SK-N-SH treated with all-trans-retinoic acid at 6 μM for 48 hours (cell line): ENCODE measurements around the gene ZNF462.

Experiments
- ATAC-seq: fragments of 200-7000 bp; cut with Tn5 transposase; 3 replicates; pipeline ENCODE4 v1.9.1; 2020; ENCODE audit warnings: mild to moderate bottlenecking, moderate library complexity
- ARNTL ChIP-seq: fragments of 450-650 bp; formaldehyde crosslinking; IDR thresholded peaks from 2 replicates; pipeline ENCODE4 v1.5.0; 2020; ENCODE audit warnings: low read depth, mild to moderate bottlenecking, moderate library complexity, borderline replicate concordance
- BACH2 ChIP-seq: fragments of 250-450 bp; sonication (Bioruptor Pico); IDR thresholded peaks from 2 replicates; pipeline ENCODE4 v1.9.0; 2021; ENCODE audit warnings: mild to moderate bottlenecking, borderline replicate concordance
- CREB5 ChIP-seq: fragments of 250-450 bp; sonication (Bioruptor Pico); IDR thresholded peaks from 2 replicates; pipeline ENCODE4 v1.5.1; 2020; ENCODE audit warnings: low read depth, mild to moderate bottlenecking, moderate library complexity
- CSDC2 ChIP-seq: fragments of 250-450 bp; sonication (Bioruptor Pico); IDR thresholded peaks from 2 replicates; pipeline ENCODE4 v1.5.0; 2020; ENCODE audit warnings: mild to moderate bottlenecking, moderate library complexity
- CSRNP3 ChIP-seq: fragments of 250-450 bp; sonication (Bioruptor Pico); IDR thresholded peaks from 2 replicates; pipeline ENCODE4 v1.5.1; 2021; ENCODE audit warnings: mild to moderate bottlenecking, moderate library complexity
- ESRRG ChIP-seq: fragments of 250-450 bp; sonication (Bioruptor Pico); IDR thresholded peaks from 2 replicates; pipeline ENCODE4 v1.6.1; 2021; ENCODE audit warnings: mild to moderate bottlenecking
- GLIS3 ChIP-seq: fragments of 250-450 bp; sonication (Bioruptor Pico); IDR thresholded peaks from 2 replicates; pipeline ENCODE4 v1.5.0; 2020; ENCODE audit warnings: mild to moderate bottlenecking, moderate library complexity
- ISL1 ChIP-seq: fragments of 250-450 bp; sonication (Bioruptor Pico); IDR thresholded peaks from 2 replicates; pipeline ENCODE4 v2.1.2; 2022; ENCODE audit warnings: mild to moderate bottlenecking, moderate library complexity
- OSR1 ChIP-seq: fragments of 250-450 bp; sonication (Bioruptor Pico); IDR thresholded peaks from 2 replicates; pipeline ENCODE4 v1.8.0; 2022; ENCODE audit warnings: moderate library complexity, mild to moderate bottlenecking, inconsistent platforms
- POU6F1 ChIP-seq: fragments of 250-450 bp; sonication (Bioruptor Pico); IDR thresholded peaks from 2 replicates; pipeline ENCODE4 v1.8.0; 2021; ENCODE audit warnings: low read depth, mild to moderate bottlenecking, moderate library complexity, borderline replicate concordance
- PPARA ChIP-seq: fragments of 250-450 bp; sonication (Bioruptor Pico); IDR thresholded peaks from 2 replicates; pipeline ENCODE4 v1.5.0; 2020; ENCODE audit warnings: mild to moderate bottlenecking, borderline replicate concordance
- RARB ChIP-seq: fragments of 250-450 bp; sonication (Bioruptor Pico); IDR thresholded peaks from 2 replicates; pipeline ENCODE4 v1.8.0; 2021; ENCODE audit warnings: mild to moderate bottlenecking, moderate library complexity
- SNAI2 ChIP-seq: fragments of 250-450 bp; sonication (Bioruptor Pico); IDR thresholded peaks from 2 replicates; pipeline ENCODE4 v1.5.0; 2020; ENCODE audit warnings: mild to moderate bottlenecking, moderate library complexity
- TCF4 ChIP-seq: fragments of 250-450 bp; sonication (Bioruptor Pico); IDR thresholded peaks from 2 replicates; pipeline ENCODE4 v1.8.0; 2021; ENCODE audit warnings: mild to moderate bottlenecking, moderate library complexity, borderline replicate concordance
- TOX ChIP-seq: fragments of 250-450 bp; sonication (Bioruptor Pico); IDR thresholded peaks from 2 replicates; pipeline ENCODE4 v1.8.0; 2021; ENCODE audit warnings: mild to moderate bottlenecking, moderate library complexity, borderline replicate concordance
- ZC3H10 ChIP-seq: fragments of 250-450 bp; sonication (Bioruptor Pico); IDR thresholded peaks from 2 replicates; pipeline ENCODE4 v1.5.1; 2021; ENCODE audit warnings: mild to moderate bottlenecking, moderate library complexity
- ZFP3 ChIP-seq: fragments of 250-450 bp; sonication (Bioruptor Pico); IDR thresholded peaks from 2 replicates; pipeline ENCODE4 v1.5.0; 2020; ENCODE audit warnings: mild to moderate bottlenecking, moderate library complexity
- ZNF565 ChIP-seq: fragments of 450-650 bp; formaldehyde crosslinking; conservative IDR thresholded peaks from 2 replicates; pipeline ENCODE4 v1.5.0; 2020; ENCODE audit warnings: low read depth, mild to moderate bottlenecking, moderate library complexity
- ZNF70 ChIP-seq: fragments of 450-650 bp; formaldehyde crosslinking; IDR thresholded peaks from 2 replicates; pipeline ENCODE4 v1.5.0; 2020; ENCODE audit warnings: mild to moderate bottlenecking, moderate library complexity
- ZNF8 ChIP-seq: fragments of 450-650 bp; formaldehyde crosslinking; IDR thresholded peaks from 2 replicates; pipeline ENCODE4 v1.5.0; 2020; ENCODE audit warnings: mild to moderate bottlenecking, moderate library complexity
- TF ChIP-seq, protein P1 (sequence below): fragments of 250-450 bp; sonication (Bioruptor Pico); IDR thresholded peaks from 2 replicates; pipeline ENCODE4 v1.8.0; 2020; ENCODE audit warnings: mild to moderate bottlenecking, moderate library complexity, borderline replicate concordance
- TF ChIP-seq, protein P2 (sequence below): fragments of 250-450 bp; sonication (Bioruptor Pico); IDR thresholded peaks from 2 replicates; pipeline ENCODE4 v1.5.0; 2020; ENCODE audit warnings: mild to moderate bottlenecking, moderate library complexity

The ZNF462 gene

GRCh38 chr9:107046692-107047091 is 183.7 kb downstream of the ZNF462 start:
- no peak for ATAC-seq
- TF ChIP-seq CSDC2 (CRISPR knock-in tag) = no peak
- no peak for TF ChIP-seq ZNF70
- no peak for TF ChIP-seq ARNTL (CRISPR knock-in tag)
- TF ChIP-seq ZFP3 (CRISPR knock-in tag) = no peak
- TF ChIP-seq ZNF8 (CRISPR knock-in tag) = no peak
- no peak for TF ChIP-seq ISL1 (CRISPR knock-in tag)
- TF ChIP-seq BACH2 (CRISPR knock-in tag) = no peak

DNA sequence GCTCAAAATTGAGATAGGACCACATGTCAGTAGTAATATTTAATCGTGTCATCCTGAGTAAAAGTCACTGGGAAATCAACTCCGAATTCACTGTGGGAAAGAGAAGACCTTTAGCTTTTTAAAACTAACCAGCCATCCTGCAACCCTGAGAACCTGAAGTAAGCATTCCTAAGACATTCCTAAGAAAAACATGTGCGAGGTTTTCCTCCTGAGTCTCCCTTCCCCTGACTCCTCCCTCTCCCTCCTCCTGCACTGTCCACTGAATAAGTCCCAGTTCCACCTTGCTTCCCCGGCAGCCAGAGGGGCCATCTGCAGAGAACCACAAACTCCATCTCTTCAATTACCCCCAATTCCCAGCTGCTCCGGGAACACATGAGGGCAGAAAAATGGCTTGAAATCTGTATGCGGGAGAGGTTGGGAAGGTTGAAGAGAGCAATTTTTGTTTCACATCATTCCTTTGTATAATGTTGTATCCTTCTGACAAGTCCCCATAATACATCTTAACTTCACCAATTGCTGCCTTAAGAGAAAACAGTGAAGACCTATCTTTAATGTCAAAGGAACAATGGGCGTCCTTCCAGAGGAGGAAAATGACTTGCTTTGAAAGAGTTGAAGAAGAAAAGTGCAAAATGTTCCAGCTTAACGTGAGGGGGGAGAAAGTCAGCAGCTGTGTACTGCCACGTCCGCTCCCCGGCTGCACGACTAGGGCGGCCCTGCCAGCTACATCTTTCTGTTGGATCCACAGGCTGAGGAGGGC is 186.3 kb downstream of the ZNF462 start:
- no peak for ATAC-seq
- TF ChIP-seq PPARA (CRISPR knock-in tag) (no peak), ZNF565 (CRISPR knock-in tag) (no peak), RARB (CRISPR knock-in tag) (no peak), ISL1 (CRISPR knock-in tag) (no peak), CSDC2 (CRISPR knock-in tag) (no peak), ZNF70 (no peak), ZC3H10 (CRISPR knock-in tag) (no peak), ZFP3 (CRISPR knock-in tag) (no peak), OSR1 (CRISPR knock-in tag) (no peak), ESRRG (CRISPR knock-in tag) (no peak), TOX (CRISPR knock-in tag) (no peak), POU6F1 (CRISPR knock-in tag) (no peak), CSRNP3 (CRISPR knock-in tag) (no peak), GLIS3 (CRISPR knock-in tag) (no peak), ARNTL (CRISPR knock-in tag) (no peak), TCF4 (no peak), BACH2 (CRISPR knock-in tag) (no peak), SNAI2 (CRISPR knock-in tag) (no peak)
- TF ChIP-seq, protein P1, sequence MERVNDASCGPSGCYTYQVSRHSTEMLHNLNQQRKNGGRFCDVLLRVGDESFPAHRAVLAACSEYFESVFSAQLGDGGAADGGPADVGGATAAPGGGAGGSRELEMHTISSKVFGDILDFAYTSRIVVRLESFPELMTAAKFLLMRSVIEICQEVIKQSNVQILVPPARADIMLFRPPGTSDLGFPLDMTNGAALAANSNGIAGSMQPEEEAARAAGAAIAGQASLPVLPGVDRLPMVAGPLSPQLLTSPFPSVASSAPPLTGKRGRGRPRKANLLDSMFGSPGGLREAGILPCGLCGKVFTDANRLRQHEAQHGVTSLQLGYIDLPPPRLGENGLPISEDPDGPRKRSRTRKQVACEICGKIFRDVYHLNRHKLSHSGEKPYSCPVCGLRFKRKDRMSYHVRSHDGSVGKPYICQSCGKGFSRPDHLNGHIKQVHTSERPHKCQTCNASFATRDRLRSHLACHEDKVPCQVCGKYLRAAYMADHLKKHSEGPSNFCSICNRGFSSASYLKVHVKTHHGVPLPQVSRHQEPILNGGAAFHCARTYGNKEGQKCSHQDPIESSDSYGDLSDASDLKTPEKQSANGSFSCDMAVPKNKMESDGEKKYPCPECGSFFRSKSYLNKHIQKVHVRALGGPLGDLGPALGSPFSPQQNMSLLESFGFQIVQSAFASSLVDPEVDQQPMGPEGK (CRISPR knock-in tag) = no peak
- TF ChIP-seq, protein P2, sequence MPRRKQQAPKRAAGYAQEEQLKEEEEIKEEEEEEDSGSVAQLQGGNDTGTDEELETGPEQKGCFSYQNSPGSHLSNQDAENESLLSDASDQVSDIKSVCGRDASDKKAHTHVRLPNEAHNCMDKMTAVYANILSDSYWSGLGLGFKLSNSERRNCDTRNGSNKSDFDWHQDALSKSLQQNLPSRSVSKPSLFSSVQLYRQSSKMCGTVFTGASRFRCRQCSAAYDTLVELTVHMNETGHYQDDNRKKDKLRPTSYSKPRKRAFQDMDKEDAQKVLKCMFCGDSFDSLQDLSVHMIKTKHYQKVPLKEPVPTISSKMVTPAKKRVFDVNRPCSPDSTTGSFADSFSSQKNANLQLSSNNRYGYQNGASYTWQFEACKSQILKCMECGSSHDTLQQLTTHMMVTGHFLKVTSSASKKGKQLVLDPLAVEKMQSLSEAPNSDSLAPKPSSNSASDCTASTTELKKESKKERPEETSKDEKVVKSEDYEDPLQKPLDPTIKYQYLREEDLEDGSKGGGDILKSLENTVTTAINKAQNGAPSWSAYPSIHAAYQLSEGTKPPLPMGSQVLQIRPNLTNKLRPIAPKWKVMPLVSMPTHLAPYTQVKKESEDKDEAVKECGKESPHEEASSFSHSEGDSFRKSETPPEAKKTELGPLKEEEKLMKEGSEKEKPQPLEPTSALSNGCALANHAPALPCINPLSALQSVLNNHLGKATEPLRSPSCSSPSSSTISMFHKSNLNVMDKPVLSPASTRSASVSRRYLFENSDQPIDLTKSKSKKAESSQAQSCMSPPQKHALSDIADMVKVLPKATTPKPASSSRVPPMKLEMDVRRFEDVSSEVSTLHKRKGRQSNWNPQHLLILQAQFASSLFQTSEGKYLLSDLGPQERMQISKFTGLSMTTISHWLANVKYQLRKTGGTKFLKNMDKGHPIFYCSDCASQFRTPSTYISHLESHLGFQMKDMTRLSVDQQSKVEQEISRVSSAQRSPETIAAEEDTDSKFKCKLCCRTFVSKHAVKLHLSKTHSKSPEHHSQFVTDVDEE (CRISPR knock-in tag) = no peak

- ATAC-seq = no peak
- TF ChIP-seq TCF4 = no peak
- TF ChIP-seq PPARA (CRISPR knock-in tag) = no peak
- TF ChIP-seq TOX (CRISPR knock-in tag) = no peak
- no peak for TF ChIP-seq POU6F1 (CRISPR knock-in tag)
- no peak for TF ChIP-seq ISL1 (CRISPR knock-in tag)
- no peak for TF ChIP-seq CSRNP3 (CRISPR knock-in tag)
- TF ChIP-seq ESRRG (CRISPR knock-in tag) = no peak
- TF ChIP-seq CREB5 (CRISPR knock-in tag) = no peak
These were observed 186.8 kb downstream of the ZNF462 start for GRCh38 chr9:107049803-107050184.
